PC-9 (cell line): ENCODE data around the gene CDY2B.
"Not testable (repeated sequence)": the region's sequence is repeated elsewhere in the genome, so short reads cannot be mapped to it uniquely, and the experiment has no call there.

Experiments
- CTCF ChIP-seq: fragments of 200-600 bp; sonication (generic); conservative IDR thresholded peaks from 2 replicates; pipeline ENCODE4 v1.6.1; 2017; ENCODE audit warnings: mixed run types, antibody characterized with exemption, mild to moderate bottlenecking, moderate library complexity
- EZH2 ChIP-seq: fragments of 200-600 bp; sonication (generic); IDR thresholded peaks from 2 replicates; pipeline ENCODE4 v1.8.0; 2017; ENCODE audit warnings: antibody characterized with exemption, low read depth

DNA sequence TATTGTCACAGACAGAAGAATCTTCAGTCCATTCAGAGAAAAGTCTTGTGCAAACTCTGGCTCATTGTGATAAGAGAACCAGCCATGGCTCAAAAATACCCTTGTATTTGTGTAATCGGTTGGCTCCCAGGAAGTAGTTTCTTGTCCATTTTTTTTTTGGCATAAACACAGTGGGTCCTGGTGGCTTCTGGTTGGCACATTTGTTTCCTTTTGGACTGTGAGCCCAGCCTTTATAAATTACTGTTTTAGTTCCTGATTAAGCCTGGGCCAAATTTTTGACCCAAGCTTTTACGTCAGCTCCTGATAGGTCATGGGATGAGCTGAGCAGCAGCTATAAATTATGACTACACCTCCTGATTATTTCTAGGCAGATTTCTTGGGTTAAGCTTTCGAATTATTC lies 19.4 kb downstream of the CDY2B start:
- not testable (repeated sequence) for TF ChIP-seq CTCF, EZH2
